Prostate gland (tissue), 2 donors: ENCODE results near the gene GLRX3. TPM values are rescaled to one million over a fixed set of nuclear protein-coding genes. Genes with fewer than 3 reads are reported as not detected.

Experiments
- DNase-seq: peaks from one replicate; pipeline ENCODE4 v3.0.0-alpha.2; 2019; ENCODE audit warnings: low spot score
- H3K27ac ChIP-seq, 2 donors: fragments of 200-600 bp; sonication (generic); 2 replicates each; pipeline ENCODE4 v1.5.1; 2017 to 2019
- H3K27me3 ChIP-seq: fragments of 200-600 bp; sonication (generic); replicated peaks from 2 replicates; pipeline ENCODE4 v1.5.1; 2019; ENCODE audit not compliant: insufficient read depth
- H3K36me3 ChIP-seq, 2 donors: fragments of 200-600 bp; sonication (generic); 1 replicate in 1 of 2; 2 replicates in 1 of 2; pipeline versions ENCODE4 v1.5.1 to v1.8.1; 2017 to 2019
- H3K4me1 ChIP-seq: fragments of 200-600 bp; sonication (generic); replicated peaks from 2 replicates; pipeline ENCODE4 v1.5.1; 2019
- H3K4me3 ChIP-seq, 2 donors: fragments of 200-600 bp; sonication (generic); 2 replicates each; pipeline ENCODE4 v1.5.1; 2017 to 2019
- H3K9me3 ChIP-seq: fragments of 200-600 bp; sonication (generic); 2 replicates; pipeline ENCODE4 v1.5.1; 2017
- CTCF ChIP-seq, 4 experiments: fragments of 200-600 bp in 2 of 4; fragments of 450-650 bp in 2 of 4; sonication (generic) in 2 of 4; IDR thresholded peaks; 1 replicate in 3 of 4; 2 replicates in 1 of 4; pipeline ENCODE4 v1.5.1; 2016 to 2019; ENCODE audit warnings: antibody characterized with exemption in 4 of 4, mild to moderate bottlenecking in 2 of 4, moderate library complexity in 2 of 4
- POLR2A ChIP-seq: fragments of 450-650 bp; IDR thresholded peaks from one replicate; pipeline ENCODE4 v1.6.1; 2016; ENCODE audit warnings: antibody characterized with exemption, mild to moderate bottlenecking
- POLR2AphosphoS5 ChIP-seq: sonication (generic); formaldehyde crosslinking; IDR thresholded peaks from one replicate; pipeline ENCODE4 v1.6.1; 2017; ENCODE audit warnings: antibody characterized with exemption
- WGBS: methylation state at CpG from one replicate; pipeline ENCODE4 v1.1.5; 2018; 5-methylcytosine and 5-hydroxymethylcytosine counted together
- intact Hi-C: fragments of 100-400 bp; cut with DNase I; formaldehyde crosslinking; loops from one replicate; pipeline ENCODE4 v1.14.2; 2022
- total RNA-seq, 2 donors: library from RNA; depleted of rRNA; stranded (reverse); fragments of >200 nt; gene quantifications; one replicate each; pipeline ENCODE4 v1.1.0, GENCODE V29; 2016

The GLRX3 gene
- total RNA-seq, 2 donors from 2014 or later, result 32.6 to 40.7 TPM

DNA sequence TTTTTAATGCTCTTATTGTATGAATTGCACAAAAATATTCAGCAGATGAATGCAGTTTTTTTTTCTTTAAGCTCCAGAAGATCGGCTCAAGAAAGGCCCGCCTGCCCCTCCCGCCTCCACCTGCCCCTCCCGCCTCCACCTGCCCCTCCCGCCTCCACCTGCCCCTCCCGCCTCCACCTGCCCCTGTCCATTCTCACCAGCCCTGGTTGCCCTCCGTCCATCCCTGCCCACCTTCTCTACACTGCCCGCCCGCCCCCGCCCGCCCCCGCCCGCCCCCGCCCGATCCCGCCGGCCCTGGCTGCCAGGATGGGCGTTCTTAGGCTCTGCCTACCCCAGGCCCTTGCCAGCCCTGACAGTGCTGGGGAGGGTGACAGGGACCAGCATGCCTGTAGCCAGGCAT, 67.4 kb downstream of the GLRX3 start:
- no peak for DNase-seq
- H3K9me3 ChIP-seq, result no peaks in the 10 kb centered on the region
- H3K27me3 ChIP-seq, result peaks cover 2% of the 10 kb centered on the region
- no peaks in the 10 kb centered on the region for H3K36me3 ChIP-seq
- intact Hi-C loops, result no loop called here
- no peak overlapping the region for H3K27ac ChIP-seq
- no peaks in the 10 kb centered on the region for H3K4me1 ChIP-seq
- TF ChIP-seq POLR2A (no peak), POLR2AphosphoS5 (no peak), CTCF (IDR thresholded peaks at IDR 0.05) (no peak)
- WGBS, result 42% methylated on average over 18 of the region's 18 CpGs
- H3K4me3 ChIP-seq, result no peak overlapping the region

GRCh38 chr10:130206216-130206737, 70.1 kb downstream of the GLRX3 start:
- intact Hi-C loops, result no loop called here
- peaks cover 2% of the 10 kb centered on the region for H3K27me3 ChIP-seq
- no peak overlapping the region for H3K4me3 ChIP-seq
- H3K4me1 ChIP-seq, result no peaks in the 10 kb centered on the region
- TF ChIP-seq CTCF (IDR thresholded peaks at IDR 0.05), result no peak
- no peak overlapping the region for H3K27ac ChIP-seq
- WGBS, result 87% methylated on average over 14 of the region's 14 CpGs
- DNase-seq, result no peak
- no peaks in the 10 kb centered on the region for H3K36me3 ChIP-seq
- H3K9me3 ChIP-seq, result no peaks in the 10 kb centered on the region

DNA sequence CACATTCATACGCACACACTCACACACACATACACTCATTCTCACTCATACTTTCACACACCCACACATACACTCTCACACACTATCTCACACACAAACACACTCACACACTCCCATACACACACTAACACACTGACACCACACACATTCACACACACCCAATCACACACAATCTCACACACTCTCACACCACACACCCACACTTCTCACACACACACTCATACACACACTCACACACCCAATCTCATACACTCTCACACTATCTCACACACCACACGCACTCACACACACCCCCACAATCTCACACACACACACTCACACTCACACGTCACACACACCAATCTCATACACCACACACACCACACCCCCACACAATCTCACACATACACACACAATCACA, 71.0 kb downstream of the GLRX3 start:
- no peaks in the 10 kb centered on the region for H3K36me3 ChIP-seq
- no peaks in the 10 kb centered on the region for H3K4me1 ChIP-seq
- 75% methylated on average over 3 of the region's 3 CpGs for WGBS
- no peak overlapping the region for H3K27ac ChIP-seq
- TF ChIP-seq CTCF (IDR thresholded peaks at IDR 0.05) (no peak), POLR2AphosphoS5 (no peak), POLR2A (no peak)
- intact Hi-C loops, result no loop called here
- no peaks in the 10 kb centered on the region for H3K9me3 ChIP-seq
- no peak overlapping the region for H3K4me3 ChIP-seq
- no peaks in the 10 kb centered on the region for H3K27me3 ChIP-seq
- no peak for DNase-seq

DNA sequence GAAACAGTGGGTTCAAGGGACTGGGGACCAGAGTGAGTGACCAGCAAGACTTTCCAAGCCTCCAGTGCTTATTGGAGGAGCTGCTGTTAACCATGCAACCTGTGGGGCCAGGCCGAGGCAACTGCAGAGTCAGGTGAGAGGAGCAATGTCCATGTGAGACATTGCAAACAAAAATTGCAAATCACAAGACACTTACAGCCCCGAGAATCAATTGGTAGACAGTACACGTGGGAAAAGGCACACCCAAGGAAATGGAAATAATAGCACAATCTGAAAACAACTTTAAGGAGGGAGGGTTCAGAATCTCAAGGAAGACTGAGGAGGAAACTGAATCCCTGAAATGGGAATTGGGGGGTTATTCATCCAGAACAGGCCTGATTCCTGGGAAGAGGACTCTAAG, 72.6 kb downstream of the GLRX3 start:
- 52% methylated on average over 3 of the region's 3 CpGs for WGBS
- TF ChIP-seq POLR2A (no peak), POLR2AphosphoS5 (no peak), CTCF (IDR thresholded peaks at IDR 0.05) (no peak)
- Histone ChIP-seq H3K9me3 (no peaks in the 10 kb centered on the region), H3K27me3 (no peaks in the 10 kb centered on the region), H3K4me3 (no peak overlapping the region), H3K27ac (no peak overlapping the region), H3K4me1 (peaks cover 2% of the 10 kb centered on the region), H3K36me3 (no peaks in the 10 kb centered on the region)
- intact Hi-C loops, result no loop called here
- DNase-seq, result no peak

GRCh38 chr10:130212746-130213145, 76.6 kb downstream of the GLRX3 start:
- H3K4me1 ChIP-seq, result peaks cover 2% of the 10 kb centered on the region
- TF ChIP-seq CTCF (IDR thresholded peaks at IDR 0.05), result no peak
- TF ChIP-seq POLR2AphosphoS5, result no peak
- no peak for TF ChIP-seq POLR2A
- H3K4me3 ChIP-seq, result no peak overlapping the region
- no peak overlapping the region for H3K27ac ChIP-seq
- no peaks in the 10 kb centered on the region for H3K36me3 ChIP-seq
- intact Hi-C loops, result no loop called here
- no peaks in the 10 kb centered on the region for H3K9me3 ChIP-seq
- no peaks in the 10 kb centered on the region for H3K27me3 ChIP-seq
- no peak for DNase-seq
- WGBS, result 22% methylated on average over 4 of the region's 4 CpGs
